Loucy (cell line): ENCODE data around the gene PREX1.

Source experiments
- CTCF ChIP-seq: fragments of 200-600 bp; sonication (generic); conservative IDR thresholded peaks from 2 replicates; pipeline ENCODE4 v1.5.1; 2014; ENCODE audit warnings: mild to moderate bottlenecking, antibody characterized with exemption, low read length
- EZH2phosphoT487 ChIP-seq: fragments of 200-600 bp; IDR thresholded peaks from 2 replicates; pipeline ENCODE4 v1.6.1; 2018; ENCODE audit warnings: antibody characterized with exemption, mild to moderate bottlenecking, moderate library complexity, borderline replicate concordance

- TF ChIP-seq CTCF (no peak), EZH2phosphoT487 (no peak)
Observed at GRCh38 chr20:48847498-48848205, 19.9 kb upstream of the PREX1 start.
